Esophagus squamous epithelium (tissue), 5 donors: Measurements from ENCODE around the gene BRPF3. TPM values are rescaled to one million over a fixed set of nuclear protein-coding genes. Genes with fewer than 3 reads are reported as not detected.
A peak's percentile ranks its signal among the peaks of the same experiment; 100 is the strongest.

Experiments used
- DNase-seq: peaks from one replicate; lab custom pipeline; 2025; lab: John Stamatoyannopoulos, UW
- H3K27ac ChIP-seq, 4 donors: fragments of 200-600 bp; sonication (generic); one replicate each; pipeline ENCODE4 v1.5.1; 2016 to 2019; ENCODE audit warnings: mild to moderate bottlenecking in 1 of 4
- H3K27me3 ChIP-seq, 4 donors: fragments of 200-600 bp; sonication (generic); 1 replicate in 3 of 4; 2 replicates in 1 of 4; pipeline versions ENCODE4 v1.5.1 to v1.6.0; 2017 to 2021; ENCODE audit warnings: antibody characterized with exemption in 1 of 4
- H3K36me3 ChIP-seq, 3 donors: fragments of 200-600 bp; sonication (generic); one replicate each; pipeline ENCODE4 v1.5.1; 2016 to 2019
- H3K4me1 ChIP-seq, 3 donors: fragments of 200-600 bp; sonication (generic); one replicate each; pipeline ENCODE4 v1.5.1; 2017 to 2019
- H3K4me3 ChIP-seq, 4 donors: fragments of 200-600 bp; sonication (generic); 1 replicate in 3 of 4; 2 replicates in 1 of 4; pipeline ENCODE4 v1.5.1; 2016 to 2019; ENCODE audit warnings: mild to moderate bottlenecking in 2 of 4, moderate library complexity in 1 of 4
- H3K9me3 ChIP-seq, 3 donors: fragments of 200-600 bp; sonication (generic); one replicate each; pipeline ENCODE4 v1.5.1; 2016 to 2019
- CTCF ChIP-seq, 6 experiments: fragments of 450-650 bp in 4 of 6; fragments of 200-600 bp in 2 of 6; sonication (generic) in 2 of 6; IDR thresholded peaks; one replicate each; pipeline ENCODE4 v1.5.1; 2016 to 2019; ENCODE audit warnings: antibody characterized with exemption in 6 of 6, mild to moderate bottlenecking in 4 of 6, moderate library complexity in 4 of 6
- POLR2A ChIP-seq, 4 donors: fragments of 450-650 bp; IDR thresholded peaks; one replicate each; pipeline ENCODE4 v1.6.1; 2017; ENCODE audit warnings: antibody characterized with exemption in 4 of 4, mild to moderate bottlenecking in 4 of 4, moderate library complexity in 3 of 4
- WGBS, 2 donors: methylation state at CpG; one replicate each; pipeline ENCODE4 v1.1.5; 2018; 5-methylcytosine and 5-hydroxymethylcytosine counted together
- intact Hi-C: fragments of 100-400 bp; cut with DNase I; formaldehyde crosslinking; loops from one replicate; pipeline ENCODE4 v1.15.0; 2022
- total RNA-seq, 4 donors: library from RNA; depleted of rRNA; stranded (reverse); fragments of >200 nt; gene quantifications; one replicate each; pipeline ENCODE4 v1.1.0, GENCODE V29; 2016
- donor health status: DM: yes; HTN: yes; CAD: no.

The BRPF3 gene
- total RNA-seq, 4 donors from 2014 or later, result 6.3 to 16.8 (median 9.9) TPM

- WGBS, 2 donors, result 82 to 93% methylated on average over 4 of the region's 4 CpGs
- no peak overlapping the region for H3K4me3 ChIP-seq
- no peak overlapping the region for H3K27ac ChIP-seq
- intact Hi-C loops, result no loop called here
- H3K36me3 ChIP-seq, result no peaks in the 10 kb centered on the region
- H3K27me3 ChIP-seq, result peaks cover 0 to 24% (median 0%) of the 10 kb centered on the region in 4 donors
- H3K9me3 ChIP-seq, result peaks cover 0 to 9% (median 0%) of the 10 kb centered on the region in 3 donors
- TF ChIP-seq CTCF (IDR thresholded peaks at IDR 0.05), result no peak
- no peak for TF ChIP-seq POLR2A (IDR thresholded peaks at IDR 0.05)
- no peak for DNase-seq
- H3K4me1 ChIP-seq, result peaks cover 3 to 32% (median 7%) of the 10 kb centered on the region in 3 donors
Observed at GRCh38 chr6:36267731-36268477, 71.4 kb downstream of the BRPF3 start.

- intact Hi-C loops, result no loop called here
- TF ChIP-seq POLR2A (IDR thresholded peaks at IDR 0.05), result no peak
- no peak for TF ChIP-seq CTCF (IDR thresholded peaks at IDR 0.05)
- no peaks in the 10 kb centered on the region for H3K36me3 ChIP-seq
- no peak for DNase-seq
- peaks cover 0 to 9% (median 0%) of the 10 kb centered on the region in 3 donors for H3K9me3 ChIP-seq
- no peak overlapping the region for H3K27ac ChIP-seq
- peaks cover 0 to 24% (median 0%) of the 10 kb centered on the region in 4 donors for H3K27me3 ChIP-seq
- H3K4me1 ChIP-seq, result peaks cover 3 to 32% (median 7%) of the 10 kb centered on the region in 3 donors
- WGBS, 2 donors, result 43 to 51% methylated on average over 7 to 12 of the region's 12 CpGs
- no peak overlapping the region for H3K4me3 ChIP-seq
Observed at GRCh38 chr6:36268478-36269275, 72.1 kb downstream of the BRPF3 start.

GRCh38 chr6:36269834-36270705 lies 73.5 kb downstream of the BRPF3 start, which contains the start of gene PNPLA1:
Gene PNPLA1, plus strand, starts transcription at chr6:36270060. Its CDS starts 400 bp downstream, at chr6:36270460.
- intact Hi-C loops, result no loop called here
- H3K27ac ChIP-seq, result no peak within 1 kb of the TSS
- H3K4me1 ChIP-seq, result peaks cover 3 to 32% (median 7%) of the 10 kb centered on the region in 3 donors
- H3K9me3 ChIP-seq, result peaks cover 0 to 9% (median 0%) of the 10 kb centered on the region in 3 donors
- no peak for DNase-seq
- H3K27me3 ChIP-seq, result peaks cover 0 to 24% (median 0%) of the 10 kb centered on the region in 4 donors
- no peaks in the 10 kb centered on the region for H3K36me3 ChIP-seq
- WGBS, 2 donors, result 28 to 63% methylated on average over 7 to 20 of the region's 32 CpGs
- H3K4me3 ChIP-seq, result no peak within 1 kb of the TSS
- no peak for TF ChIP-seq POLR2A (IDR thresholded peaks at IDR 0.05)
- peak in 1 of 6 experiments; percentile 16 for TF ChIP-seq CTCF (IDR thresholded peaks at IDR 0.05)

GRCh38 chr6:36272234-36272633 lies 75.7 kb downstream of the BRPF3 start:
- TF ChIP-seq POLR2A (IDR thresholded peaks at IDR 0.05) (no peak), CTCF (IDR thresholded peaks at IDR 0.05) (no peak)

More at GRCh38 chr6:36272234-36272633, 75.7 kb downstream of the BRPF3 start:
- no peak for DNase-seq
- no peaks in the 10 kb centered on the region for H3K36me3 ChIP-seq
- H3K9me3 ChIP-seq, result no peaks in the 10 kb centered on the region
- H3K27ac ChIP-seq, result no peak overlapping the region
- peaks cover 0 to 24% (median 0%) of the 10 kb centered on the region in 4 donors for H3K27me3 ChIP-seq
- 83 to 84% methylated on average over 7 to 8 of the region's 8 CpGs for WGBS, 2 donors
- no peak overlapping the region for H3K4me3 ChIP-seq
- H3K4me1 ChIP-seq, result peaks cover 3 to 32% (median 7%) of the 10 kb centered on the region in 3 donors
- intact Hi-C loops, result no loop called here
